Ovary (tissue), 3 donors: Measurements from ENCODE around the gene B4GALNT1.

Experiments
- EP300 ChIP-seq: sonication (generic); formaldehyde crosslinking; IDR thresholded peaks from one replicate; pipeline ENCODE4 v1.6.1; 2017; ENCODE audit warnings: antibody characterized with exemption
- POLR2A ChIP-seq: fragments of 450-650 bp; IDR thresholded peaks from one replicate; pipeline ENCODE4 v1.6.1; 2017; ENCODE audit warnings: antibody characterized with exemption, mild to moderate bottlenecking, moderate library complexity
- TF ChIP-seq, protein P1 (sequence below), 3 donors: fragments of 450-650 bp in 2 of 3; fragments of 200-600 bp in 1 of 3; IDR thresholded peaks; one replicate each; pipeline versions ENCODE4 v1.5.1 to v1.8.0; 2016 to 2022; ENCODE audit warnings: antibody characterized with exemption in 3 of 3, mild to moderate bottlenecking in 1 of 3
- donor health status: DM: no; HTN: no; CAD: no.

- TF ChIP-seq, protein P1, sequence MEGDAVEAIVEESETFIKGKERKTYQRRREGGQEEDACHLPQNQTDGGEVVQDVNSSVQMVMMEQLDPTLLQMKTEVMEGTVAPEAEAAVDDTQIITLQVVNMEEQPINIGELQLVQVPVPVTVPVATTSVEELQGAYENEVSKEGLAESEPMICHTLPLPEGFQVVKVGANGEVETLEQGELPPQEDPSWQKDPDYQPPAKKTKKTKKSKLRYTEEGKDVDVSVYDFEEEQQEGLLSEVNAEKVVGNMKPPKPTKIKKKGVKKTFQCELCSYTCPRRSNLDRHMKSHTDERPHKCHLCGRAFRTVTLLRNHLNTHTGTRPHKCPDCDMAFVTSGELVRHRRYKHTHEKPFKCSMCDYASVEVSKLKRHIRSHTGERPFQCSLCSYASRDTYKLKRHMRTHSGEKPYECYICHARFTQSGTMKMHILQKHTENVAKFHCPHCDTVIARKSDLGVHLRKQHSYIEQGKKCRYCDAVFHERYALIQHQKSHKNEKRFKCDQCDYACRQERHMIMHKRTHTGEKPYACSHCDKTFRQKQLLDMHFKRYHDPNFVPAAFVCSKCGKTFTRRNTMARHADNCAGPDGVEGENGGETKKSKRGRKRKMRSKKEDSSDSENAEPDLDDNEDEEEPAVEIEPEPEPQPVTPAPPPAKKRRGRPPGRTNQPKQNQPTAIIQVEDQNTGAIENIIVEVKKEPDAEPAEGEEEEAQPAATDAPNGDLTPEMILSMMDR (IDR thresholded peaks at IDR 0.05): no peak
- TF ChIP-seq EP300 (no peak), POLR2A (no peak)
Observed at GRCh38 chr12:57657744-57658143, 24.7 kb upstream of the B4GALNT1 start.
